Trophoblast cell (in vitro differentiated cells and primary cell): ENCODE measurements around the gene ZYX.

Experiments used
- DNase-seq, 2 donors: peaks; one replicate each; pipeline ENCODE4 v3.0.0-alpha.2; 2016
- H2AFZ ChIP-seq: 2 replicates; pipeline ENCODE4 v1.6.1; 2013; ENCODE audit warnings: low read length, moderate library complexity, mild to moderate bottlenecking; ENCODE audit not compliant: insufficient read depth, poor library complexity
- H2AK5ac ChIP-seq: 2 replicates; pipeline ENCODE4 v1.6.1; 2013; ENCODE audit warnings: mild to moderate bottlenecking, low read length
- H2BK120ac ChIP-seq: 2 replicates; pipeline ENCODE4 v1.6.1; 2013; ENCODE audit warnings: low read length, mild to moderate bottlenecking, moderate library complexity; ENCODE audit not compliant: insufficient read depth, poor library complexity
- H2BK12ac ChIP-seq: 2 replicates; pipeline ENCODE4 v1.6.1; 2013; ENCODE audit warnings: mild to moderate bottlenecking, low read length, moderate library complexity
- H2BK5ac ChIP-seq: 2 replicates; pipeline ENCODE4 v1.6.1; 2013; ENCODE audit warnings: low read length, low read depth, moderate library complexity, mild to moderate bottlenecking; ENCODE audit not compliant: poor library complexity
- H3K14ac ChIP-seq: 2 replicates; pipeline ENCODE4 v1.6.1; 2013; ENCODE audit warnings: mild to moderate bottlenecking, low read length
- H3K18ac ChIP-seq: 2 replicates; pipeline ENCODE4 v1.6.1; 2013; ENCODE audit warnings: mild to moderate bottlenecking, low read length
- H3K23ac ChIP-seq: 2 replicates; pipeline ENCODE4 v1.6.1; 2013; ENCODE audit warnings: low read length
- H3K27ac ChIP-seq: 2 replicates; pipeline ENCODE4 v1.5.1; 2013; ENCODE audit warnings: low read depth, mild to moderate bottlenecking, inconsistent platforms, low read length, moderate library complexity
- H3K27me3 ChIP-seq: 2 replicates; pipeline ENCODE4 v1.6.1; 2013; ENCODE audit warnings: inconsistent platforms, mild to moderate bottlenecking, low read length, moderate library complexity; ENCODE audit not compliant: insufficient read depth
- H3K36me3 ChIP-seq, 2 experiments: 1 replicate in 1 of 2; 2 replicates in 1 of 2; pipeline ENCODE4 v1.6.1; 2013; ENCODE audit warnings: low read length in 2 of 2, mild to moderate bottlenecking in 2 of 2, moderate library complexity in 1 of 2; ENCODE audit not compliant: insufficient read depth in 2 of 2, control insufficient read depth in 1 of 2
- H3K4ac ChIP-seq: 2 replicates; pipeline ENCODE4 v1.6.1; 2013; ENCODE audit warnings: low read depth, mild to moderate bottlenecking, low read length, moderate library complexity
- H3K4me1 ChIP-seq, 2 experiments: 1 replicate in 1 of 2; 2 replicates in 1 of 2; pipeline ENCODE4 v1.6.1; 2013; ENCODE audit warnings: low read length in 2 of 2, mild to moderate bottlenecking in 2 of 2, moderate library complexity in 1 of 2; ENCODE audit not compliant: insufficient read depth in 2 of 2, control insufficient read depth in 1 of 2
- H3K4me2 ChIP-seq: 2 replicates; pipeline ENCODE4 v1.6.1; 2013; ENCODE audit warnings: inconsistent platforms, mild to moderate bottlenecking, low read length, moderate library complexity
- H3K4me3 ChIP-seq: 2 replicates; pipeline ENCODE4 v1.5.1; 2013; ENCODE audit warnings: mild to moderate bottlenecking, low read depth, low read length, inconsistent platforms
- H3K79me1 ChIP-seq: one replicate; pipeline ENCODE4 v1.6.1; 2013; ENCODE audit warnings: low read length
- H3K79me2 ChIP-seq: 2 replicates; pipeline ENCODE4 v1.6.1; 2013; ENCODE audit warnings: low read length, mild to moderate bottlenecking; ENCODE audit not compliant: control insufficient read depth, insufficient read depth, poor library complexity
- H3K9ac ChIP-seq: 2 replicates; pipeline ENCODE4 v1.6.1; 2013; ENCODE audit warnings: mild to moderate bottlenecking, low read length
- H3K9me3 ChIP-seq: 2 replicates; pipeline ENCODE4 v1.6.1; 2013; ENCODE audit warnings: low read depth, mild to moderate bottlenecking, control low read depth, inconsistent platforms, low read length; ENCODE audit not compliant: insufficient read depth
- H4K12ac ChIP-seq: 2 replicates; pipeline ENCODE4 v1.6.1; 2013; ENCODE audit warnings: low read depth, mild to moderate bottlenecking, low read length, moderate library complexity
- H4K8ac ChIP-seq: 2 replicates; pipeline ENCODE4 v1.6.1; 2013; ENCODE audit warnings: low read depth, mild to moderate bottlenecking, low read length, moderate library complexity
- H4K91ac ChIP-seq: one replicate; pipeline ENCODE4 v1.6.1; 2013; ENCODE audit warnings: low read depth, mild to moderate bottlenecking, low read length, moderate library complexity
- WGBS: extraction: QIAGEN DNeasy Blood & Tissue Kit; methylation state at CpG from one replicate; pipeline ENCODE4 v1.1.7; 2013; ENCODE audit warnings: missing lambda C conversion rate; ENCODE audit not compliant: insufficient read length, insufficient coverage; ENCODE audit errors: extremely low coverage; 5-methylcytosine and 5-hydroxymethylcytosine counted together

Gene ZYX

GRCh38 chr7:143372070-143372469 is 9.1 kb upstream of the ZYX start:
- no peaks in the 10 kb centered on the region for H3K36me3 ChIP-seq
- no peak overlapping the region for H3K4me2 ChIP-seq
- H3K79me1 ChIP-seq: peaks cover 2% of the 10 kb centered on the region
- no peak overlapping the region for H2AK5ac ChIP-seq
- no peak overlapping the region for H3K27ac ChIP-seq
- no peak overlapping the region for H2AFZ ChIP-seq
- peaks cover 3% of the 10 kb centered on the region for H3K9me3 ChIP-seq
- no peak overlapping the region for H4K91ac ChIP-seq
- no peak overlapping the region for H3K4me3 ChIP-seq
- H3K4ac ChIP-seq: no peak overlapping the region
- WGBS: no CpG with 5 or more reads among the region's 4 CpGs
- no peak overlapping the region for H4K12ac ChIP-seq
- no peak for DNase-seq
- no peak overlapping the region for H4K8ac ChIP-seq
- no peak overlapping the region for H2BK120ac ChIP-seq
- H2BK5ac ChIP-seq: no peak overlapping the region
- H3K27me3 ChIP-seq: no peaks in the 10 kb centered on the region
- H3K9ac ChIP-seq: no peak overlapping the region
- H3K14ac ChIP-seq: no peak overlapping the region
- H3K18ac ChIP-seq: no peak overlapping the region
- H3K23ac ChIP-seq: no peak overlapping the region
- no peak overlapping the region for H2BK12ac ChIP-seq
- H3K79me2 ChIP-seq: no peaks in the 10 kb centered on the region
- H3K4me1 ChIP-seq: peaks cover 9% of the 10 kb centered on the region in 2 experiments

- Histone ChIP-seq H3K9me3 (peaks cover 3% of the 10 kb centered on the region), H3K79me1 (peaks cover 2% of the 10 kb centered on the region), H3K4me1 (peaks cover 9% of the 10 kb centered on the region in 2 experiments), H2BK12ac (no peak overlapping the region), H2BK120ac (no peak overlapping the region), H3K18ac (no peak overlapping the region), H2AK5ac (no peak overlapping the region), H3K4ac (no peak overlapping the region), H3K36me3 (no peaks in the 10 kb centered on the region), H3K23ac (no peak overlapping the region), H4K91ac (no peak overlapping the region), H2AFZ (no peak overlapping the region), H3K27me3 (no peaks in the 10 kb centered on the region), H3K14ac (no peak overlapping the region), H3K4me2 (no peak overlapping the region), H4K8ac (no peak overlapping the region), H2BK5ac (no peak overlapping the region), H3K9ac (no peak overlapping the region), H3K4me3 (no peak overlapping the region), H3K27ac (no peak overlapping the region), H3K79me2 (no peaks in the 10 kb centered on the region), H4K12ac (no peak overlapping the region)
- no peak for DNase-seq
- no CpG with 5 or more reads among the region's 4 CpGs for WGBS
These were observed 7.8 kb upstream of the ZYX start for GRCh38 chr7:143373255-143373794.

GRCh38 chr7:143374561-143374960 is 6.6 kb upstream of the ZYX start:
- no peak overlapping the region for H4K91ac ChIP-seq
- H4K8ac ChIP-seq: no peak overlapping the region
- no CpG with 5 or more reads among the region's 5 CpGs for WGBS
- peaks cover 3% of the 10 kb centered on the region for H3K9me3 ChIP-seq
- no peak overlapping the region for H2BK12ac ChIP-seq
- H3K14ac ChIP-seq: no peak overlapping the region
- H3K18ac ChIP-seq: no peak overlapping the region
- H2BK5ac ChIP-seq: no peak overlapping the region
- H3K79me2 ChIP-seq: no peaks in the 10 kb centered on the region
- no peak overlapping the region for H3K27ac ChIP-seq
- no peak overlapping the region for H2BK120ac ChIP-seq
- H3K4me3 ChIP-seq: no peak overlapping the region
- H3K4ac ChIP-seq: no peak overlapping the region
- H3K4me1 ChIP-seq: peaks cover 9 to 13% of the 10 kb centered on the region in 2 experiments
- no peaks in the 10 kb centered on the region for H3K36me3 ChIP-seq
- no peak overlapping the region for H4K12ac ChIP-seq
- DNase-seq: no peak
- H3K4me2 ChIP-seq: no peak overlapping the region
- no peak overlapping the region for H3K23ac ChIP-seq
- no peak overlapping the region for H3K9ac ChIP-seq
- H3K79me1 ChIP-seq: peaks cover 2% of the 10 kb centered on the region
- no peak overlapping the region for H2AK5ac ChIP-seq
- H3K27me3 ChIP-seq: no peaks in the 10 kb centered on the region
- no peak overlapping the region for H2AFZ ChIP-seq

GRCh38 chr7:143375298-143376034 is 5.7 kb upstream of the ZYX start:
- H2BK120ac ChIP-seq: no peak overlapping the region
- H3K4me3 ChIP-seq: peak overlapping the region; percentile 16
- no peaks in the 10 kb centered on the region for H3K36me3 ChIP-seq
- peaks cover 5 to 8% of the 10 kb centered on the region in 2 experiments for H3K4me1 ChIP-seq
- H4K91ac ChIP-seq: no peak overlapping the region
- no peaks in the 10 kb centered on the region for H3K27me3 ChIP-seq
- no peak overlapping the region for H3K4me2 ChIP-seq
- WGBS: no CpG with 5 or more reads among the region's 7 CpGs
- no peak for DNase-seq
- peaks cover 3% of the 10 kb centered on the region for H3K9me3 ChIP-seq
- H3K9ac ChIP-seq: no peak overlapping the region
- no peak overlapping the region for H3K14ac ChIP-seq
- no peak overlapping the region for H3K23ac ChIP-seq
- no peak overlapping the region for H3K4ac ChIP-seq
- no peak overlapping the region for H4K12ac ChIP-seq
- H3K18ac ChIP-seq: no peak overlapping the region
- no peak overlapping the region for H2AK5ac ChIP-seq
- no peak overlapping the region for H2AFZ ChIP-seq
- no peak overlapping the region for H4K8ac ChIP-seq
- no peak overlapping the region for H2BK12ac ChIP-seq
- no peak overlapping the region for H3K27ac ChIP-seq
- H2BK5ac ChIP-seq: no peak overlapping the region
- H3K79me1 ChIP-seq: peaks cover 8% of the 10 kb centered on the region
- peaks cover 6% of the 10 kb centered on the region for H3K79me2 ChIP-seq
